ENCODE measurements around the gene TC2N. TPM values are rescaled to one million over a fixed set of nuclear protein-coding genes. Genes with fewer than 3 reads are reported as not detected.

Gene TC2N
- total and polyA plus RNA-seq, 2 donors (not counting 1 experiment from before 2014, with no cell fraction given), result 3.7 to 10.4 TPM

- Histone ChIP-seq H3K9me3 (ENCODE audit: control extremely low read depth in 1 of 3, control insufficient read depth in 2 of 3, insufficient read depth in 1 of 3, low read length in 2 of 3) (peaks cover 6 to 7% (median 6%) of the 10 kb centered on the region in 3 donors), H3K4me2 (replicated peaks; ENCODE audit: low read depth, low read length, poor library complexity, severe bottlenecking) (no peak overlapping the region), H3K79me2 (ENCODE audit: control insufficient read depth, insufficient read depth, low read length) (peaks cover 3% of the 10 kb centered on the region), H3K27ac (ENCODE audit: low read length in 2 of 2) (no peak overlapping the region), H4K20me1 (ENCODE audit: control insufficient read depth, insufficient read depth, low read length, poor library complexity, severe bottlenecking) (no peaks in the 10 kb centered on the region), H3K9ac (ENCODE audit: low read length) (no peak overlapping the region), H3K36me3 (replicated peaks in 1 of 2; ENCODE audit: control extremely low read depth in 1 of 2, control insufficient read depth in 1 of 2, extremely low read depth in 1 of 2, insufficient read depth in 2 of 2, low read length in 1 of 2) (no peaks in the 10 kb centered on the region), H3K4me3 (ENCODE audit: control extremely low read depth in 1 of 5, extremely low read depth in 1 of 5, insufficient read depth in 1 of 5, low read depth in 2 of 5, low read length in 4 of 5) (no peak overlapping the region), H3K4me1 (ENCODE audit: control insufficient read depth in 2 of 2, insufficient read depth in 2 of 2, low read length in 2 of 2) (peaks cover 48 to 51% of the 10 kb centered on the region in 2 donors), H2AFZ (ENCODE audit: insufficient read depth, low read depth, low read length, poor library complexity, severe bottlenecking) (no peak overlapping the region), H3K27me3 (replicated peaks in 1 of 4; ENCODE audit: control extremely low read depth in 1 of 4, control insufficient read depth in 3 of 4, insufficient read depth in 4 of 4, low read length in 3 of 4) (peaks cover 0 to 36% (median 3%) of the 10 kb centered on the region in 4 experiments)
- peaks cover 40% of the 10 kb centered on the region for H3K4me1 Mint-ChIP-seq
- H3K9me3 Mint-ChIP-seq (ENCODE audit: insufficient read depth), result peaks cover 3% of the 10 kb centered on the region
- peaks cover 12% of the 10 kb centered on the region for H3K27me3 Mint-ChIP-seq
- POLR2A ChIA-PET, result interaction anchor here (1.2 kb wide), 1 partner anchor 31 kb away, joined by 3 read pairs; no protein-coding TSS in a partner anchor
- no peak for TF ChIP-seq EZH2 (IDR thresholded peaks at IDR 0.05; ENCODE audit: borderline replicate concordance, insufficient read depth, low read depth, low read length, poor library complexity, severe bottlenecking)
- TF ChIP-seq CTCF (IDR thresholded peaks at IDR 0.05), result no peak
- DNase-seq (no peak), ATAC-seq (ENCODE audit: low read depth) (no peak)
- intact Hi-C loops (cut with micrococcal nuclease), result no loop called here
- no peak overlapping the region for H3K27ac Mint-ChIP-seq
- H3K4me3 Mint-ChIP-seq, result no peak overlapping the region
- CTCF ChIA-PET, result no interaction called here
Measured at GRCh38 chr14:91841065-91841464, 26.3 kb downstream of the TC2N start.

GRCh38 chr14:91839749-91840148 is 27.6 kb downstream of the TC2N start:
- ATAC-seq (ENCODE audit: low read depth) (no peak), DNase-seq (peak; percentile 72)
- peaks cover 3% of the 10 kb centered on the region for H3K79me2 ChIP-seq (ENCODE audit: control insufficient read depth, insufficient read depth, low read length)
- H4K20me1 ChIP-seq (ENCODE audit: control insufficient read depth, insufficient read depth, low read length, poor library complexity, severe bottlenecking), result no peaks in the 10 kb centered on the region
- peaks cover 0 to 36% (median 3%) of the 10 kb centered on the region in 4 experiments for H3K27me3 ChIP-seq (replicated peaks in 1 of 4; ENCODE audit: control extremely low read depth in 1 of 4, control insufficient read depth in 3 of 4, insufficient read depth in 4 of 4, low read length in 3 of 4)
- H3K9ac ChIP-seq (ENCODE audit: low read length), result no peak overlapping the region
- H3K4me3 ChIP-seq (ENCODE audit: control extremely low read depth in 1 of 5, extremely low read depth in 1 of 5, insufficient read depth in 1 of 5, low read depth in 2 of 5, low read length in 4 of 5), result no peak overlapping the region
- no peak overlapping the region for H2AFZ ChIP-seq (ENCODE audit: insufficient read depth, low read depth, low read length, poor library complexity, severe bottlenecking)
- H3K36me3 ChIP-seq (replicated peaks in 1 of 2; ENCODE audit: control extremely low read depth in 1 of 2, control insufficient read depth in 1 of 2, extremely low read depth in 1 of 2, insufficient read depth in 2 of 2, low read length in 1 of 2), result no peaks in the 10 kb centered on the region
- H3K9me3 ChIP-seq (ENCODE audit: control extremely low read depth in 1 of 3, control insufficient read depth in 2 of 3, insufficient read depth in 1 of 3, low read length in 2 of 3), result peaks cover 6 to 7% (median 6%) of the 10 kb centered on the region in 3 donors
- H3K4me3 Mint-ChIP-seq, result no peak overlapping the region
- H3K4me2 ChIP-seq (replicated peaks; ENCODE audit: low read depth, low read length, poor library complexity, severe bottlenecking), result peak overlapping the region; percentile 23
- intact Hi-C loops (cut with micrococcal nuclease), result loop anchor here (10.0 kb wide), 2 partner anchors 325 to 775 kb away; partner anchors contain the start of genes PPP4R3A and RPS6KA5
- H3K27me3 Mint-ChIP-seq, result peaks cover 12% of the 10 kb centered on the region
- TF ChIP-seq EZH2 (IDR thresholded peaks at IDR 0.05; ENCODE audit: borderline replicate concordance, insufficient read depth, low read depth, low read length, poor library complexity, severe bottlenecking), result no peak
- POLR2A ChIA-PET, result no interaction called here
- no peak overlapping the region for H3K27ac ChIP-seq (ENCODE audit: low read length in 2 of 2)
- CTCF ChIA-PET, result interaction anchor here (0.6 to 0.9 kb wide), 2 partner anchors 12 to 875 kb away, joined by 3 read pairs; no protein-coding TSS in a partner anchor
- WGBS (ENCODE audit: insufficient coverage), result no CpG with 5 or more reads among the region's 1 CpG
- no peak overlapping the region for H3K27ac Mint-ChIP-seq
- peaks cover 47% of the 10 kb centered on the region for H3K4me1 Mint-ChIP-seq
- peaks cover 3% of the 10 kb centered on the region for H3K9me3 Mint-ChIP-seq (ENCODE audit: insufficient read depth)
- peaks cover 54 to 56% of the 10 kb centered on the region in 2 donors for H3K4me1 ChIP-seq (ENCODE audit: control insufficient read depth in 2 of 2, insufficient read depth in 2 of 2, low read length in 2 of 2)
